Heart left ventricle (tissue), 16 donors: Measurements from ENCODE around the gene NFIB. TPM values are rescaled to one million over a fixed set of nuclear protein-coding genes. Genes with fewer than 3 reads are reported as not detected.

ENCODE experiments used
- ATAC-seq, 4 donors: fragments of 200-7000 bp; cut with Tn5 transposase; one replicate each; pipeline ENCODE4 v1.9.1; 2020 to 2022; ENCODE audit warnings: moderate library complexity in 4 of 4, mild to moderate bottlenecking in 3 of 4, moderate number of reproducible peaks in 1 of 4
- DNase-seq, 5 donors: peaks; one replicate each; pipeline ENCODE4 v3.0.0-alpha.2; 2020
- H3K27ac ChIP-seq, 12 donors: fragments of 200-600 bp; sonication (generic) in 4 of 12; one replicate each; pipeline versions ENCODE4 v1.5.0 to v1.8.0; 2016 to 2022; ENCODE audit warnings: mild to moderate bottlenecking in 2 of 12
- H3K27me3 ChIP-seq, 9 donors: fragments of 200-600 bp; sonication (generic) in 2 of 9; one replicate each; pipeline versions ENCODE4 v1.5.1 to v1.8.0; 2016 to 2022; ENCODE audit warnings: mild to moderate bottlenecking in 3 of 9
- H3K36me3 ChIP-seq, 9 donors: fragments of 200-600 bp; sonication (generic) in 2 of 9; one replicate each; pipeline versions ENCODE4 v1.5.0 to v1.8.0; 2018 to 2022; ENCODE audit warnings: mild to moderate bottlenecking in 2 of 9
- H3K4me1 ChIP-seq, 12 donors: fragments of 200-600 bp; sonication (generic) in 4 of 12; one replicate each; pipeline versions ENCODE4 v1.5.0 to v1.8.0; 2016 to 2022; ENCODE audit warnings: mild to moderate bottlenecking in 3 of 12
- H3K4me3 ChIP-seq, 12 donors: fragments of 200-600 bp; sonication (generic) in 4 of 12; one replicate each; pipeline versions ENCODE4 v1.5.0 to v1.8.0; 2017 to 2022; ENCODE audit warnings: mild to moderate bottlenecking in 9 of 12, moderate library complexity in 4 of 12
- H3K9me3 ChIP-seq, 12 donors: fragments of 200-600 bp; sonication (generic) in 4 of 12; one replicate each; pipeline versions ENCODE4 v1.5.0 to v1.8.0; 2016 to 2022; ENCODE audit warnings: mild to moderate bottlenecking in 1 of 12
- POLR2A ChIP-seq, 2 donors: fragments of 450-650 bp; IDR thresholded peaks; one replicate each; pipeline ENCODE4 v1.6.1; 2017; ENCODE audit warnings: antibody characterized with exemption in 2 of 2, mild to moderate bottlenecking in 2 of 2, moderate library complexity in 2 of 2
- WGBS, 4 donors: extraction: QIAGEN DNeasy Blood & Tissue Kit in 2 of 4; methylation state at CpG; one replicate each; pipeline versions ENCODE4 v1.1.5 to v1.1.7; 2013 to 2018; 5-methylcytosine and 5-hydroxymethylcytosine counted together
- intact Hi-C, 10 donors: fragments of 100-400 bp; cut with DNase I; formaldehyde crosslinking; loops; one replicate each; pipeline versions ENCODE4 v1.11.1 to v1.14.2; 2022
- polyA plus RNA-seq, 2 donors: library from polyadenylated mRNA; stranded (reverse); fragments of 200-250 nt; gene quantifications; one replicate each; pipeline ENCODE4 v1.2.3, GENCODE V29; 2013
- total RNA-seq, 9 donors: library from RNA; depleted of rRNA in 2 of 9; stranded (reverse); fragments of >200 nt in 2 of 9; fragmentation: NEBNext Ultra II Directional in 3 of 9; extraction: Animal tissue kit (Norgen Biotek cat#: 25700) in 3 of 9; gene quantifications; one replicate each; pipeline versions ENCODE4 v1.1.0 to v1.2.4, GENCODE V29; 2016 to 2023
- TF ChIP-seq, protein P1 (sequence below), 12 donors: fragments of 200-600 bp; sonication (generic) in 4 of 12; IDR thresholded peaks; one replicate each; pipeline versions ENCODE4 v1.5.0 to v1.8.0; 2018 to 2022; ENCODE audit warnings: antibody characterized with exemption in 12 of 12, mild to moderate bottlenecking in 5 of 12
- donor health status: ischemic (EF 13 %, LVEDD 7.1; RV severe dilation, severe dysfunction).
- donor health status: healthy with polysubstance abuse.
- donor health status: DM: no; HTN: yes; CAD: no.
- donor health status: DM: no; HTN: no; CAD: no.
- donor health status: ischemic (EF 25% LVEDD 6.9; RV normal size, moderate dysfunction).
- donor health status: ischemic (EF 25% LVEDD 5.7; RV mildly dilated, moderate dysfunction).
- donor health status: healthy.
- donor health status: DM: yes; HTN: yes; CAD: no.
- donor health status: ischemic (EF 35%, LVEDD 5.7; RV mildly dilated, moderate dysfunction).
- donor health status: nonischemic (EF 11% LVEDD 7.7; RV severe dilation, severe dysfunction).
- donor health status: DM: yes; HTN: yes; CAD: no.
- donor health status: PGD.
- donor health status: ischemic (EF 29% LVEDD 5.4; RV normal size, mild dysfunction).
- donor health status: nonischemic (EF 23%, LVEDD 6.1; RV moderate dilation, normal function).

NFIB gene
- total and polyA plus RNA-seq, 11 donors, result 24.5 to 148 (median 98.2) TPM

DNA sequence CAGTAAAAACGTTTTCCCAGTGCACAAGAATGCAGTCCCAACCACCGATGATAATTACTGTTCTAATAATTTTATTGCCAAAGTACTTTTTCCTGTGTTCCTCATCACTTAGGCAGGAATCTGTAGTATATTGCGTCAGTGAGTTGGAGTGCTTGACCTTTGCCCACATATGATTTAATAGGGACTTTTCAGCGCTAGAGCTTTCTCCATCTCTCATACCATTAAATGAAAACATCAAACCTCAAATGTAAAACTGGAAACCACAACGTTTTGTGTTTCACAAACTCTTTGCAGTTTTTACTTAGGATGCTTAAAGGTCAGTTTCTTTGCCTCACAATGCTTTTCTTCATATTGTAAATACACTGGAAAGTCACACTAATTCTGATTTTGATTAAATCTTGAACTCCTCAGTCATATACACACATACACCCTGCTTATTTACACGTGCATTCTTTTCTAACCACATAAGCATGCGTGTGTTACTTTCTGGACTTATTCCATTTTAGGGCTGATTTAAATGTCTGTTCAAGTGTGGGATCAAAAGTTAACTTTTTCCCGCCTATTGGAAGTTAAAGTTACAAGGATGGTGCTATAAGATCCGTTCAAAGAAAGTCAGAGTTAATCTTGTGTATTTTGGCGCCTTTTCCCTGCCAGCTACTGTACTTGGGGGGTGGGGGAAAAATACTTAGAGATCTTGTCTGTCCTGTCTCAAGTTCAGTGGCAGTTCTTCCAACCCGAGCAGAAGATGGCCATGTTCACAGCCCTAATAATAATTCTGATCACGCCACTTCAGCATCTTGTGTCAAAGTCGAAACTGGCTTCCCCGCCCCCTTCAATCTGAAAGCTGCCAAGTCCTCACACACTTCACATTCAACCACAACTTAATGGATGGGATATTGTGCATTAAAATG is 6.6 kb upstream of the NFIB start:
- no peak for TF ChIP-seq POLR2A (IDR thresholded peaks at IDR 0.05)
- TF ChIP-seq, protein P1, sequence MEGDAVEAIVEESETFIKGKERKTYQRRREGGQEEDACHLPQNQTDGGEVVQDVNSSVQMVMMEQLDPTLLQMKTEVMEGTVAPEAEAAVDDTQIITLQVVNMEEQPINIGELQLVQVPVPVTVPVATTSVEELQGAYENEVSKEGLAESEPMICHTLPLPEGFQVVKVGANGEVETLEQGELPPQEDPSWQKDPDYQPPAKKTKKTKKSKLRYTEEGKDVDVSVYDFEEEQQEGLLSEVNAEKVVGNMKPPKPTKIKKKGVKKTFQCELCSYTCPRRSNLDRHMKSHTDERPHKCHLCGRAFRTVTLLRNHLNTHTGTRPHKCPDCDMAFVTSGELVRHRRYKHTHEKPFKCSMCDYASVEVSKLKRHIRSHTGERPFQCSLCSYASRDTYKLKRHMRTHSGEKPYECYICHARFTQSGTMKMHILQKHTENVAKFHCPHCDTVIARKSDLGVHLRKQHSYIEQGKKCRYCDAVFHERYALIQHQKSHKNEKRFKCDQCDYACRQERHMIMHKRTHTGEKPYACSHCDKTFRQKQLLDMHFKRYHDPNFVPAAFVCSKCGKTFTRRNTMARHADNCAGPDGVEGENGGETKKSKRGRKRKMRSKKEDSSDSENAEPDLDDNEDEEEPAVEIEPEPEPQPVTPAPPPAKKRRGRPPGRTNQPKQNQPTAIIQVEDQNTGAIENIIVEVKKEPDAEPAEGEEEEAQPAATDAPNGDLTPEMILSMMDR (IDR thresholded peaks at IDR 0.05), result no peak
- DNase-seq (peak in 3 of 5 donors; percentile 50 to 61 (median 52)), ATAC-seq (no peak)
- intact Hi-C loops, result loop anchor here in 5 of 10 donors (2.0 to 5.0 kb wide), 5 partner anchors 28 to 893 kb away; no protein-coding TSS in a partner anchor
- Histone ChIP-seq H3K4me1 (peaks cover 8 to 83% (median 48%) of the 10 kb centered on the region in 12 donors), H3K9me3 (no peaks in the 10 kb centered on the region), H3K27me3 (peaks cover 0 to 19% (median 0%) of the 10 kb centered on the region in 9 donors), H3K27ac (peak overlapping the region; percentile 93 to 100 (median 98)), H3K36me3 (no peaks in the 10 kb centered on the region), H3K4me3 (peak overlapping the region; percentile 65 to 84 (median 78))
- 4 to 11% (median 6%) methylated on average over 14 of the region's 14 CpGs for WGBS, 4 donors

GRCh38 chr9:14318934-14319580 is 5.1 kb upstream of the NFIB start:
- peak in 1 of 5 donors; percentile 14 for DNase-seq
- Histone ChIP-seq H3K9me3 (no peaks in the 10 kb centered on the region), H3K27ac (peak overlapping the region; percentile 93 to 100 (median 98)), H3K36me3 (no peaks in the 10 kb centered on the region), H3K4me1 (peaks cover 5 to 68% (median 45%) of the 10 kb centered on the region in 12 donors), H3K4me3 (peak overlapping the region in 9 of 12 donors; percentile 7 to 84 (median 80)), H3K27me3 (peaks cover 0 to 24% (median 0%) of the 10 kb centered on the region in 9 donors)
- 2 to 13% (median 7%) methylated on average over 4 of the region's 4 CpGs for WGBS, 4 donors
- ATAC-seq, result no peak
- TF ChIP-seq POLR2A (IDR thresholded peaks at IDR 0.05), result no peak
- TF ChIP-seq, protein P1 (IDR thresholded peaks at IDR 0.05), result no peak
- intact Hi-C loops, result loop anchor here in 9 of 10 donors (5.0 to 10.0 kb wide), 10 partner anchors 33 to 754 kb away; no protein-coding TSS in a partner anchor

DNA sequence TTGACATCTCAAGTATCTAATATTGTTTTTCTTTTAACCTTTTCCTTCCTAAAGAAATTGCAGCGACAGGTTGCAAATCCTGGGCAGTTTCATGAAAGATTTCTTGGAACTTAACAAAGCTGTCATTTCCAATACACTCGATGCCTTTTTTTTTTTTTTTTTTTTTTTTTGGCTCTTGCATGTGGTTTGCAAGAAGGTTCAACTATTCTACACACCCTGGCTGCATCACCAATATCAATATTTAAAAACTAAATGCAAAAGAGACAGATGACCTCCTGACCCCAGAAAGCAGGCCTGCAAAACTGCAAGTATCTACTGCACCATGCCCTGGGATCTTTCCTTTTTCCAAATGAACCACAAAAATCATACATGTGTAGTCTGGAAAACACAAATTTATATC is 4.4 kb upstream of the NFIB start:
- TF ChIP-seq POLR2A (IDR thresholded peaks at IDR 0.05), result no peak
- TF ChIP-seq, protein P1 (IDR thresholded peaks at IDR 0.05), result no peak
- no peaks in the 10 kb centered on the region for H3K36me3 ChIP-seq
- H3K27me3 ChIP-seq, result peaks cover 0 to 30% (median 0%) of the 10 kb centered on the region in 9 donors
- peak overlapping the region; percentile 10 to 90 (median 80) for H3K4me3 ChIP-seq
- no peak for ATAC-seq
- intact Hi-C loops, result loop anchor here in 9 of 10 donors (5.0 to 10.0 kb wide), 10 partner anchors 34 to 754 kb away; no protein-coding TSS in a partner anchor
- no peaks in the 10 kb centered on the region for H3K9me3 ChIP-seq
- no peak for DNase-seq
- peak overlapping the region; percentile 93 to 100 (median 99) for H3K27ac ChIP-seq
- peaks cover 5 to 61% (median 40%) of the 10 kb centered on the region in 12 donors for H3K4me1 ChIP-seq
- 9 to 24% (median 11%) methylated on average over 2 of the region's 2 CpGs for WGBS, 4 donors
